Body of pancreas (tissue), 4 donors: ENCODE measurements around the gene EPHA8.

Experiments used
- CTCF ChIP-seq, 7 experiments: fragments of 450-650 bp in 4 of 7; fragments of 200-600 bp in 3 of 7; sonication (generic) in 3 of 7; IDR thresholded peaks; one replicate each; pipeline ENCODE4 v1.5.1; 2016 to 2019; ENCODE audit warnings: antibody characterized with exemption in 7 of 7
- POLR2A ChIP-seq, 3 donors: fragments of 450-650 bp; IDR thresholded peaks; one replicate each; pipeline ENCODE4 v1.6.1; 2016; ENCODE audit warnings: antibody characterized with exemption in 3 of 3, mild to moderate bottlenecking in 2 of 3

- TF ChIP-seq POLR2A (IDR thresholded peaks at IDR 0.05) (no peak), CTCF (IDR thresholded peaks at IDR 0.05) (no peak)
Observed at GRCh38 chr1:22537441-22538139, 25.7 kb upstream of the EPHA8 start.
